Breast epithelium (tissue), 4 donors: ENCODE measurements around the gene RIPOR2. TPM values are rescaled to one million over a fixed set of nuclear protein-coding genes. Genes with fewer than 3 reads are reported as not detected.

Experiments used
- DNase-seq, 2 donors: peaks; one replicate each; pipeline ENCODE4 v3.0.0-alpha.2; 2019; ENCODE audit warnings: low spot score in 2 of 2
- H3K27ac ChIP-seq, 2 donors: fragments of 200-600 bp; sonication (generic) in 1 of 2; one replicate each; pipeline ENCODE4 v1.5.1; 2016 to 2019; ENCODE audit warnings: mild to moderate bottlenecking in 1 of 2
- H3K27me3 ChIP-seq, 2 donors: fragments of 200-600 bp; sonication (generic) in 1 of 2; one replicate each; pipeline versions ENCODE4 v1.5.1 to v1.6.0; 2017 to 2019; ENCODE audit warnings: control low read depth in 1 of 2, mild to moderate bottlenecking in 1 of 2
- H3K36me3 ChIP-seq: fragments of 200-600 bp; one replicate; pipeline ENCODE4 v1.5.1; 2019
- H3K4me1 ChIP-seq, 2 donors: fragments of 200-600 bp; sonication (generic); one replicate each; pipeline ENCODE4 v1.5.1; 2016 to 2019; ENCODE audit warnings: control low read depth in 1 of 2
- H3K4me3 ChIP-seq, 3 donors: fragments of 200-600 bp; sonication (generic); 1 replicate in 2 of 3; 2 replicates in 1 of 3; pipeline ENCODE4 v1.5.1; 2016 to 2019; ENCODE audit warnings: mild to moderate bottlenecking in 3 of 3, moderate library complexity in 2 of 3
- H3K9me3 ChIP-seq, 2 donors: fragments of 200-600 bp; sonication (generic) in 1 of 2; one replicate each; pipeline ENCODE4 v1.5.1; 2016 to 2019; ENCODE audit warnings: control low read depth in 1 of 2
- POLR2A ChIP-seq: fragments of 450-650 bp; IDR thresholded peaks from one replicate; pipeline ENCODE4 v1.6.1; 2016; ENCODE audit warnings: antibody characterized with exemption, mild to moderate bottlenecking, moderate library complexity
- POLR2AphosphoS5 ChIP-seq, 3 donors: sonication (generic); formaldehyde crosslinking; IDR thresholded peaks; one replicate each; pipeline ENCODE4 v1.6.1; 2017; ENCODE audit warnings: antibody characterized with exemption in 3 of 3
- intact Hi-C: fragments of 100-400 bp; cut with DNase I; formaldehyde crosslinking; loops from one replicate; pipeline ENCODE4 v1.15.1; 2023; ENCODE audit warnings: low total_unique reads
- total RNA-seq, 3 donors: library from RNA; depleted of rRNA; stranded (reverse); fragments of >200 nt; gene quantifications; one replicate each; pipeline ENCODE4 v1.1.0, GENCODE V29; 2016
- TF ChIP-seq, protein P1 (sequence below), 3 donors: fragments of 450-650 bp; IDR thresholded peaks; one replicate each; pipeline ENCODE4 v1.5.1; 2016 to 2017; ENCODE audit warnings: antibody characterized with exemption in 3 of 3, mild to moderate bottlenecking in 3 of 3, moderate library complexity in 3 of 3

The RIPOR2 gene
- total RNA-seq, 3 donors from 2014 or later, result 13.8 to 70.5 (median 29.2) TPM

DNA sequence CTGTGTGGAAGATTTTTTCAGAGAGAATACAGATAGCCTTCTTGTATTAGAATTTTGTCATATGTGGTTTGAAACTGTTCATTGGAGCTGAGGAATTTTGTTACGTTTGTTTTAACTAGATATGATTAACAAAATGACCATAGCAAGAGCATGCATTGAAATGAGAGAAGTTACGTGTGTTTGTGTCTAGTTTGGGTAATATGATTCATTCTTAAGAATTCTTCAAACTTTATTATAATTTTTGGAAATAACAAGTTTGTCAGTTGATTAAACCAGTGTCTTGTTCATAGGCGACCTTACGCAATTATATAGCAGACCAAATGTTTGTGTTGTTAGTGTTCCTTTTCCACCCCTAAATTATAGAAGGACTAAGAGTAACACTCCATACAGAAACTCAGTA lies 155.6 kb downstream of the RIPOR2 start:
- no peaks in the 10 kb centered on the region for H3K9me3 ChIP-seq
- H3K27me3 ChIP-seq, result no peaks in the 10 kb centered on the region
- H3K36me3 ChIP-seq, result peaks cover 8% of the 10 kb centered on the region
- no peak overlapping the region for H3K27ac ChIP-seq
- no peak overlapping the region for H3K4me3 ChIP-seq
- H3K4me1 ChIP-seq, result no peaks in the 10 kb centered on the region
- no peak for DNase-seq
- intact Hi-C loops, result no loop called here
- TF ChIP-seq POLR2A (no peak), POLR2AphosphoS5 (IDR thresholded peaks at IDR 0.05) (no peak)
- TF ChIP-seq, protein P1, sequence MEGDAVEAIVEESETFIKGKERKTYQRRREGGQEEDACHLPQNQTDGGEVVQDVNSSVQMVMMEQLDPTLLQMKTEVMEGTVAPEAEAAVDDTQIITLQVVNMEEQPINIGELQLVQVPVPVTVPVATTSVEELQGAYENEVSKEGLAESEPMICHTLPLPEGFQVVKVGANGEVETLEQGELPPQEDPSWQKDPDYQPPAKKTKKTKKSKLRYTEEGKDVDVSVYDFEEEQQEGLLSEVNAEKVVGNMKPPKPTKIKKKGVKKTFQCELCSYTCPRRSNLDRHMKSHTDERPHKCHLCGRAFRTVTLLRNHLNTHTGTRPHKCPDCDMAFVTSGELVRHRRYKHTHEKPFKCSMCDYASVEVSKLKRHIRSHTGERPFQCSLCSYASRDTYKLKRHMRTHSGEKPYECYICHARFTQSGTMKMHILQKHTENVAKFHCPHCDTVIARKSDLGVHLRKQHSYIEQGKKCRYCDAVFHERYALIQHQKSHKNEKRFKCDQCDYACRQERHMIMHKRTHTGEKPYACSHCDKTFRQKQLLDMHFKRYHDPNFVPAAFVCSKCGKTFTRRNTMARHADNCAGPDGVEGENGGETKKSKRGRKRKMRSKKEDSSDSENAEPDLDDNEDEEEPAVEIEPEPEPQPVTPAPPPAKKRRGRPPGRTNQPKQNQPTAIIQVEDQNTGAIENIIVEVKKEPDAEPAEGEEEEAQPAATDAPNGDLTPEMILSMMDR (IDR thresholded peaks at IDR 0.05), result no peak

DNA sequence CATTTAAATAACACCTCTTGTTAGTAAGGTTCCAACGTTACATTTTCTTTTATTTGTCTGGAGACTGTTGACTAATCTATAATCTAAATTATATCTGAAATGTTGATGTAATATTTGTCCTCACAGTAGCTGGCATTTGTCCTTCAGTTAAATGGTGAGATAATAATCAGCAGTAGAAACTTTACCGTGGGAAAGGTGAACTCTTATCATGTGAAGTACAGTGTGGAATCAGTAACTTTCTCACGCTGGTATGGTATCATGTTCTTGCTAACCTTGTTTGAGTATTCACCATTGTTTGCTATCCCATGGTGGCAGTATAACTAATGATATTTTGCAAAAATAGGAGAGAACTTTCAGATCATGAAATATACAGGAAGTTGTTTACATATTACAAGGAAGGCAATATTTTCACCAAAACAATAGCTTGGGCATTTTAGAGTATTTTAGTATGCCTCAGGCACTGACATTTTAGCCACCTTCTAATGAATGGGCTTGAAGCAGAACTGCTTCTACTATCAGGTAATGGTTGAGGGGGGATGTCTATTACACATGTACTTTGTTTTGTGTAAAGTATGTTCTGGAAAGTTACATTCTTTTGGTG lies 156.2 kb downstream of the RIPOR2 start:
- TF ChIP-seq POLR2AphosphoS5 (IDR thresholded peaks at IDR 0.05), result no peak
- no peak for DNase-seq
- H3K27me3 ChIP-seq, result no peaks in the 10 kb centered on the region
- no peaks in the 10 kb centered on the region for H3K4me1 ChIP-seq
- intact Hi-C loops, result no loop called here
- peaks cover 3% of the 10 kb centered on the region for H3K36me3 ChIP-seq
- H3K9me3 ChIP-seq, result no peaks in the 10 kb centered on the region
- H3K27ac ChIP-seq, result no peak overlapping the region
- peak overlapping the region in 1 of 3 donors; percentile 25 for H3K4me3 ChIP-seq

DNA sequence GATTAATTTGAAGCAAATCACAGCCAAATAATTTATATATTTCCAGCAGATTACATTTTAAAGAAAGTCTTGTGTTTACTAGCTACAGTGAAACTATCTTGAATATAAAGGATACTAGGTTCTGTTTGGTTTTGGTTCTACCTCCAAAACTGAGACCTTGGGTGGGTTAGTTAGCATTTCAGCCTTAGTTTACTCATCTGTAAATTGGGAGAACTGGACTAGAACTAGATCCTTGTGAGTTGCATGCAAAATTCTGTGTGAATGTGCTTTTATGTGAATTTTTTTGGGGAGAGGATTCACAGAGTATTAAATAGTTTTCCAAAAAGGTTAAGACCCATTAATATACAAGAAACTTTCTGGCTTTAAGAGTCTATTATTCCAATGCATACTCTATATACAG lies 156.9 kb downstream of the RIPOR2 start:
- Histone ChIP-seq H3K27me3 (no peaks in the 10 kb centered on the region), H3K27ac (no peak overlapping the region), H3K36me3 (peaks cover 3% of the 10 kb centered on the region), H3K4me3 (no peak overlapping the region), H3K4me1 (no peaks in the 10 kb centered on the region), H3K9me3 (no peaks in the 10 kb centered on the region)
- DNase-seq, result no peak
- intact Hi-C loops, result no loop called here
- no peak for TF ChIP-seq POLR2AphosphoS5 (IDR thresholded peaks at IDR 0.05)
- no peak for TF ChIP-seq POLR2A
- TF ChIP-seq, protein P1 (IDR thresholded peaks at IDR 0.05), result no peak

DNA sequence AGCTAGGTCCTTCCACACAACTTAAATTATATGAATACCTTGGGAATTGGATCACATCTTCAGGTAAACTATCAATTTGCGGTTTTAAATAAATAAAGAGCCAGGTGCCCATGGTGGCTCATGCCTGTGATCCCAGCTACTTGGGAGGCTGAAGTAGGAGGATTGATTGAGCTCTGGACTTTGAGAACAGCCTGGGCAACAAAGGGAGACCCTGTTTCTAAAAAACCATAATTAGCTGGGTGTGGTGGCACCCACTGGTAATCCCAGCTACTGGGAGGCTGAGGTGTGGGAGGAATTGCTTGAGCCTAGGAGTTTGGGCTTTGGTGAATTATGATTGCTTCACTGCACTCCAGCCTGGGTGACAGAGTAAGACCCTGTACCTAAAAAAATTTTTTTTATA lies 157.6 kb downstream of the RIPOR2 start:
- TF ChIP-seq POLR2AphosphoS5 (IDR thresholded peaks at IDR 0.05), result no peak
- TF ChIP-seq, protein P1 (IDR thresholded peaks at IDR 0.05), result no peak
- no peak for TF ChIP-seq POLR2A
- DNase-seq, result no peak
- Histone ChIP-seq H3K4me1 (no peaks in the 10 kb centered on the region), H3K27ac (no peak overlapping the region), H3K36me3 (peaks cover 3% of the 10 kb centered on the region), H3K4me3 (no peak overlapping the region), H3K27me3 (no peaks in the 10 kb centered on the region), H3K9me3 (no peaks in the 10 kb centered on the region)
- intact Hi-C loops, result no loop called here

DNA sequence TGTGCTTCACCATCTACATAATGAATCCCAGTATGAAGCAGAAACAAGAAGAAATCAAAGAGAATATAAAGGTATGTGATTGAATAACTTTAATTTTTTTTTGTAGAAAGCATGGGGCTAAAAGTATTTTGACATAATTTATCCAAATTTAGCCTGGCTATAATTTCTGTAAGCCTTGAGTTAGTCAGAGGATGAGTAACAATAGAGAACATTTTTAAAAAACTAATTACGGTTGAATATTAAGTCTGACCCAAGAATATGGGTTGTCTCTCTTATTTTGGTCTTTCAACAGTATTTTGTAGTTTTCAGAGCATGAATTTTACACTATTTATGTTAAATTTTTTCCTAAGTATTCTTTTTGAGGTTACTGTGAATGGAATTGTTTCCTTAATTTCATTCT lies 158.5 kb downstream of the RIPOR2 start:
- H3K9me3 ChIP-seq, result no peaks in the 10 kb centered on the region
- no peak for TF ChIP-seq POLR2AphosphoS5 (IDR thresholded peaks at IDR 0.05)
- TF ChIP-seq, protein P1 (IDR thresholded peaks at IDR 0.05), result no peak
- TF ChIP-seq POLR2A, result no peak
- no peak for DNase-seq
- H3K36me3 ChIP-seq, result no peaks in the 10 kb centered on the region
- no peak overlapping the region for H3K27ac ChIP-seq
- intact Hi-C loops, result no loop called here
- no peaks in the 10 kb centered on the region for H3K27me3 ChIP-seq
- no peaks in the 10 kb centered on the region for H3K4me1 ChIP-seq
- peak overlapping the region in 2 of 3 donors; percentile 16 to 99 for H3K4me3 ChIP-seq
